22Rv1 (cell line): ENCODE results near the gene CYTH1.

Experiments used
- H3K27ac ChIP-seq: fragments of 450-650 bp; 2 replicates; pipeline ENCODE4 v1.5.1; 2017
- CTCF ChIP-seq: fragments of 450-650 bp; IDR thresholded peaks from 2 replicates; pipeline ENCODE4 v1.5.1; 2017; ENCODE audit warnings: mild to moderate bottlenecking
- ZFX ChIP-seq: fragments of 450-650 bp; IDR thresholded peaks from 2 replicates; pipeline ENCODE4 v1.6.1; 2017; ENCODE audit warnings: antibody characterized with exemption, borderline replicate concordance

CYTH1 gene

GRCh38 chr17:78766225-78766624 lies 15.8 kb downstream of the CYTH1 start:
- TF ChIP-seq CTCF (no peak), ZFX (no peak)

GRCh38 chr17:78765821-78766220 lies 16.3 kb downstream of the CYTH1 start:
- TF ChIP-seq CTCF (no peak), ZFX (no peak)
- no peak overlapping the region for H3K27ac ChIP-seq

More at GRCh38 chr17:78766225-78766624, 15.8 kb downstream of the CYTH1 start:
- no peak overlapping the region for H3K27ac ChIP-seq

GRCh38 chr17:78764871-78765270 lies 17.2 kb downstream of the CYTH1 start:
- no peak overlapping the region for H3K27ac ChIP-seq
- TF ChIP-seq ZFX (no peak), CTCF (no peak)

- no peak for TF ChIP-seq CTCF
- TF ChIP-seq ZFX = no peak
- H3K27ac ChIP-seq = no peak overlapping the region
Measured at GRCh38 chr17:78763561-78763960, 18.5 kb downstream of the CYTH1 start.

- TF ChIP-seq CTCF (no peak), ZFX (no peak)
Measured at GRCh38 chr17:78761789-78762406, 20.2 kb downstream of the CYTH1 start.

GRCh38 chr17:78759969-78760352 lies 22.1 kb downstream of the CYTH1 start:
- TF ChIP-seq ZFX (no peak), CTCF (no peak)
- no peak overlapping the region for H3K27ac ChIP-seq

More at GRCh38 chr17:78761789-78762406, 20.2 kb downstream of the CYTH1 start:
- no peak overlapping the region for H3K27ac ChIP-seq

- TF ChIP-seq ZFX (no peak), CTCF (no peak)
- H3K27ac ChIP-seq = no peak overlapping the region
Measured at GRCh38 chr17:78759203-78759968, 22.7 kb downstream of the CYTH1 start.
